CD4-positive, alpha-beta memory T cell (primary cell): Measurements from ENCODE around the gene FAF1. TPM values are rescaled to one million over a fixed set of nuclear protein-coding genes. Genes with fewer than 3 reads are reported as not detected.
A peak's percentile ranks its signal among the peaks of the same experiment; 100 is the strongest.

Experiments used
- CTCF ChIA-PET: fragments of 350-600 bp; sonication (Branson Sonifier 250); formaldehyde crosslinking; loops from one replicate; lab custom pipeline; 2021; ENCODE audit warnings: inconsistent platforms; ENCODE audit not compliant: partially characterized antibody; lab: Charles Lee
- POLR2A ChIA-PET: fragments of 350-600 bp; sonication (Branson Sonifier 250); formaldehyde crosslinking; loops from one replicate; lab custom pipeline; 2021; ENCODE audit not compliant: partially characterized antibody; lab: Charles Lee
- DNase-seq, 5 donors: peaks; one replicate each; pipeline versions ENCODE4 v3.0.0 to v3.0.0-alpha.2; 2020 to 2022; ENCODE audit warnings: mixed read lengths in 1 of 5
- H3K27ac ChIP-seq: one replicate; pipeline ENCODE4 v1.7.0; 2013; ENCODE audit warnings: low read depth, low read length
- H3K27me3 ChIP-seq: 2 replicates; pipeline ENCODE4 v1.7.0; 2013; ENCODE audit warnings: mild to moderate bottlenecking, low read length, moderate library complexity; ENCODE audit not compliant: insufficient read depth
- H3K36me3 ChIP-seq: 2 replicates; pipeline ENCODE4 v1.7.0; 2013; ENCODE audit warnings: mild to moderate bottlenecking, low read length, moderate library complexity; ENCODE audit not compliant: insufficient read depth
- H3K4me1 ChIP-seq: 2 replicates; pipeline ENCODE4 v1.7.0; 2013; ENCODE audit warnings: mild to moderate bottlenecking, low read length, moderate library complexity; ENCODE audit not compliant: insufficient read depth
- H3K4me3 ChIP-seq, 2 donors: one replicate each; pipeline ENCODE4 v1.7.0; 2013; ENCODE audit warnings: low read length in 2 of 2, mild to moderate bottlenecking in 1 of 2
- H3K9me3 ChIP-seq, 2 donors: one replicate each; pipeline ENCODE4 v1.7.0; 2013; ENCODE audit warnings: low read length in 2 of 2, control low read depth in 1 of 2; ENCODE audit not compliant: control insufficient read depth in 1 of 2
- H3K27ac Mint-ChIP-seq, 7 donors: one replicate each; pipeline ENCODE4 v1.8.0; 2020 to 2021; ENCODE audit warnings: mixed read lengths in 7 of 7, mild to moderate bottlenecking in 6 of 7, inconsistent platforms in 3 of 7, moderate library complexity in 3 of 7
- H3K27me3 Mint-ChIP-seq, 2 donors: one replicate each; pipeline ENCODE4 v1.8.0; 2020 to 2021; ENCODE audit warnings: mixed read lengths in 2 of 2
- H3K36me3 Mint-ChIP-seq, 2 donors: one replicate each; pipeline ENCODE4 v1.8.0; 2020 to 2021; ENCODE audit warnings: mixed read lengths in 2 of 2, inconsistent platforms in 1 of 2, mild to moderate bottlenecking in 1 of 2
- H3K4me1 Mint-ChIP-seq, 4 donors: one replicate each; pipeline ENCODE4 v1.8.0; 2020 to 2021; ENCODE audit warnings: mixed read lengths in 4 of 4, mild to moderate bottlenecking in 1 of 4
- H3K4me3 Mint-ChIP-seq, 8 donors: one replicate each; pipeline ENCODE4 v1.8.0; 2020 to 2021; ENCODE audit warnings: mixed read lengths in 8 of 8, mild to moderate bottlenecking in 7 of 8, moderate library complexity in 6 of 8, inconsistent platforms in 3 of 8
- H3K9me3 Mint-ChIP-seq, 8 donors: one replicate each; pipeline ENCODE4 v1.8.0; 2020 to 2021; ENCODE audit warnings: mixed read lengths in 8 of 8, mild to moderate bottlenecking in 5 of 8, inconsistent platforms in 3 of 8, moderate library complexity in 1 of 8
- intact Hi-C: fragments of 100-400 bp; cut with micrococcal nuclease; formaldehyde crosslinking; loops from one replicate; pipeline ENCODE4 v1.15.1; 2023
- polyA plus RNA-seq, 2 donors: library from polyadenylated mRNA; unstranded; fragments of 300-500 nt; fragmentation: Illumina TruSeq; gene quantifications; one replicate each; pipeline ENCODE4 v1.2.3, GENCODE V29; 2021
- total RNA-seq, 2 experiments: library from RNA; stranded (reverse); gene quantifications; one replicate each; pipeline ENCODE4 v1.2.3, GENCODE V29; 2021

Gene FAF1
- total and polyA plus RNA-seq, 4 experiments from 2014 or later = 36.0 to 60.2 (median 53.9) TPM

- no peak overlapping the region for H3K27ac Mint-ChIP-seq
- no peak for DNase-seq
- Histone ChIP-seq H3K9me3 (no peaks in the 10 kb centered on the region), H3K4me1 (no peaks in the 10 kb centered on the region), H3K27me3 (no peaks in the 10 kb centered on the region), H3K36me3 (no peaks in the 10 kb centered on the region), H3K27ac (no peak overlapping the region), H3K4me3 (no peak overlapping the region)
- H3K4me1 Mint-ChIP-seq = no peaks in the 10 kb centered on the region
- intact Hi-C loops = no loop called here
- H3K36me3 Mint-ChIP-seq = peaks cover 7 to 28% of the 10 kb centered on the region in 2 donors
- peaks cover 0 to 8% (median 2%) of the 10 kb centered on the region in 8 donors for H3K9me3 Mint-ChIP-seq
- ChIA-PET CTCF (interaction anchor here (1.3 kb wide), 1 partner anchor 7 kb away, joined by 4 read pairs; no protein-coding TSS in a partner anchor), POLR2A (no interaction called here)
- H3K27me3 Mint-ChIP-seq = no peaks in the 10 kb centered on the region
- no peak overlapping the region for H3K4me3 Mint-ChIP-seq
Measured at GRCh38 chr1:50622259-50622658, 337.8 kb downstream of the FAF1 start.

GRCh38 chr1:50620680-50621329 lies 339.3 kb downstream of the FAF1 start:
- no peak overlapping the region for H3K27ac ChIP-seq
- H3K36me3 ChIP-seq = no peaks in the 10 kb centered on the region
- no peak for DNase-seq
- H3K9me3 ChIP-seq = no peaks in the 10 kb centered on the region
- Mint-ChIP-seq H3K4me1 (peaks cover 0 to 1% (median 0%) of the 10 kb centered on the region in 4 donors), H3K36me3 (peaks cover 10 to 34% of the 10 kb centered on the region in 2 donors), H3K9me3 (peaks cover 0 to 10% (median 2%) of the 10 kb centered on the region in 8 donors), H3K4me3 (no peak overlapping the region), H3K27ac (peak overlapping the region in 1 of 7 donors; percentile 59), H3K27me3 (no peaks in the 10 kb centered on the region)
- H3K4me3 ChIP-seq = no peak overlapping the region
- ChIA-PET CTCF (interaction anchor here (0.6 to 1.5 kb wide), 3 partner anchors 8 to 75 kb away, joined by 3 read pairs; no protein-coding TSS in a partner anchor), POLR2A (no interaction called here)
- H3K27me3 ChIP-seq = no peaks in the 10 kb centered on the region
- intact Hi-C loops = no loop called here
- no peaks in the 10 kb centered on the region for H3K4me1 ChIP-seq

GRCh38 chr1:50615036-50615750 lies 344.9 kb downstream of the FAF1 start:
- intact Hi-C loops = no loop called here
- Histone ChIP-seq H3K9me3 (no peaks in the 10 kb centered on the region), H3K4me1 (peaks cover 7% of the 10 kb centered on the region), H3K27ac (no peak overlapping the region), H3K27me3 (no peaks in the 10 kb centered on the region), H3K36me3 (no peaks in the 10 kb centered on the region), H3K4me3 (no peak overlapping the region)
- Mint-ChIP-seq H3K4me1 (peaks cover 7 to 11% (median 9%) of the 10 kb centered on the region in 4 donors), H3K9me3 (peaks cover 0 to 10% (median under 1%) of the 10 kb centered on the region in 8 donors), H3K27me3 (no peaks in the 10 kb centered on the region), H3K36me3 (peaks cover 8 to 27% of the 10 kb centered on the region in 2 donors), H3K4me3 (no peak overlapping the region), H3K27ac (no peak overlapping the region)
- no peak for DNase-seq
- ChIA-PET POLR2A (no interaction called here), CTCF (interaction anchor here (1.3 kb wide), 1 partner anchor 8 kb away, joined by 4 read pairs; no protein-coding TSS in a partner anchor)

DNA sequence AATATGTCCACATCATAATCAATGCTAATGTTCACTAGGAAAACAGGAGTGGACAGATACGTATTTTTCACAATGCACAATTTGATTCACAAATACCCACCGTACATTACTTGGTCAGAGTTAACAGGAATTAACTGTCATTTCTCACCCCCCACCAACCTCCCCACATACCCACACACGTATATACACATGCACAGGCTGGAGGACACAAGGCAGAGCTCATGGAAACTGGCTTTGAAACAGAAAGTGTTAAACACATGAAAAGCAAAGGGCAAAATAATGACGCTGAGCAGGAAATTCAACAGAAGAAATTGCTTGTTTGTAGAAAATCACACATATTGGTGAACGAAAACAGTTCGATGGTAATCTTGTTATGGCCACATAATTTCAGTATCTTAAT lies 348.4 kb downstream of the FAF1 start:
- no peak for DNase-seq
- Histone ChIP-seq H3K27ac (no peak overlapping the region), H3K4me1 (peaks cover 7% of the 10 kb centered on the region), H3K36me3 (no peaks in the 10 kb centered on the region), H3K4me3 (no peak overlapping the region), H3K9me3 (no peaks in the 10 kb centered on the region), H3K27me3 (no peaks in the 10 kb centered on the region)
- H3K4me3 Mint-ChIP-seq = no peak overlapping the region
- peaks cover 6 to 27% of the 10 kb centered on the region in 2 donors for H3K36me3 Mint-ChIP-seq
- peak overlapping the region in 4 of 7 donors; percentile 18 to 83 (median 41) for H3K27ac Mint-ChIP-seq
- peaks cover 0 to 5% (median 0%) of the 10 kb centered on the region in 8 donors for H3K9me3 Mint-ChIP-seq
- ChIA-PET POLR2A (no interaction called here), CTCF (no interaction called here)
- H3K27me3 Mint-ChIP-seq = no peaks in the 10 kb centered on the region
- H3K4me1 Mint-ChIP-seq = peaks cover 7 to 11% (median 9%) of the 10 kb centered on the region in 4 donors
- intact Hi-C loops = no loop called here

- Mint-ChIP-seq H3K36me3 (peaks cover 4 to 22% of the 10 kb centered on the region in 2 donors), H3K27ac (peak overlapping the region in 1 of 7 donors; percentile 25), H3K9me3 (no peaks in the 10 kb centered on the region), H3K4me1 (peaks cover 5 to 11% (median 8%) of the 10 kb centered on the region in 4 donors), H3K4me3 (no peak overlapping the region), H3K27me3 (no peaks in the 10 kb centered on the region)
- no peak overlapping the region for H3K27ac ChIP-seq
- H3K36me3 ChIP-seq = no peaks in the 10 kb centered on the region
- peaks cover 7% of the 10 kb centered on the region for H3K4me1 ChIP-seq
- CTCF ChIA-PET = no interaction called here
- intact Hi-C loops = no loop called here
- no peak overlapping the region for H3K4me3 ChIP-seq
- DNase-seq = no peak
- H3K9me3 ChIP-seq = no peaks in the 10 kb centered on the region
- POLR2A ChIA-PET = no interaction called here
- H3K27me3 ChIP-seq = no peaks in the 10 kb centered on the region
Measured at GRCh38 chr1:50610563-50610962, 349.5 kb downstream of the FAF1 start.

- CTCF ChIA-PET = no interaction called here
- Histone ChIP-seq H3K27ac (no peak overlapping the region), H3K4me3 (no peak overlapping the region), H3K27me3 (no peaks in the 10 kb centered on the region), H3K4me1 (peaks cover 7% of the 10 kb centered on the region), H3K9me3 (no peaks in the 10 kb centered on the region), H3K36me3 (no peaks in the 10 kb centered on the region)
- Mint-ChIP-seq H3K9me3 (no peaks in the 10 kb centered on the region), H3K4me1 (peaks cover 0 to 11% (median 8%) of the 10 kb centered on the region in 4 donors), H3K36me3 (peaks cover 0 to 16% of the 10 kb centered on the region in 2 donors), H3K27ac (peak overlapping the region in 1 of 7 donors; percentile 18), H3K4me3 (no peak overlapping the region), H3K27me3 (no peaks in the 10 kb centered on the region)
- intact Hi-C loops = no loop called here
- no peak for DNase-seq
- POLR2A ChIA-PET = no interaction called here
Measured at GRCh38 chr1:50609508-50609907, 350.6 kb downstream of the FAF1 start.

DNA sequence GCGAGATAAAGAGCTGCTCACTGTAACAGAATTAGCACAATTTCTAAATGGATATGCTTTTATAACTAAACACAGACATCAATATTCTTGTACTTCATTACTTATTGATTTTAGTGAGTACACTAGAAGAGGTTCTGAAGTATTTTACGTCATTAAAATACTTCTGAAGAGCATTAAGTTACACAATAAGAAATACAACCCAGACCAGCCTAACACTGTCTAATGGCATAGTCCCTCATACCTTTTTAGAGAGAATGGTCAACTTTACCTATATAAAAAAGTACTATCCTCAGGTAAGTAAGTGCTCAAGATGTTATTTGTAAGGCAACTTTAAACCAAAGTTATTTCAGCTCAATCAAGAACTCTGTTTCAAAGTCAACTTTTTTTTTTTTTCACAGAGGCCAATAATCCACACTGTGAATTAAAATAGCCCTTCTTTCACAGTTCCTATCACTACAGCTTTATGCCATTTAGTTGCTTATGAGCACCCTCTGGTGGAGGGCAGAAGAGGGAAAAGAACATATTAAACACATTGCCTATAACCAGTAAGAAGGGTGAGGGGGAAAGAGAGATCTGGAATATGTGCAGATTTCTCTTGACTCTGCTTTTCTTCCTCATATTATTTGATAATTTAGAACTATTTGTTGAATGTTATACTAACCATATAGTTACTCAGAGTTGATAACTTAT lies 354.7 kb downstream of the FAF1 start:
- Mint-ChIP-seq H3K4me3 (no peak overlapping the region), H3K9me3 (no peaks in the 10 kb centered on the region), H3K27me3 (no peaks in the 10 kb centered on the region), H3K4me1 (no peaks in the 10 kb centered on the region), H3K36me3 (peaks cover 0 to 16% of the 10 kb centered on the region in 2 donors), H3K27ac (no peak overlapping the region)
- no peaks in the 10 kb centered on the region for H3K36me3 ChIP-seq
- H3K4me3 ChIP-seq = no peak overlapping the region
- no peaks in the 10 kb centered on the region for H3K27me3 ChIP-seq
- H3K4me1 ChIP-seq = no peaks in the 10 kb centered on the region
- POLR2A ChIA-PET = interaction anchor here (0.5 kb wide), 1 partner anchor 29 kb away, joined by 6 read pairs; no protein-coding TSS in a partner anchor
- no peak for DNase-seq
- no peaks in the 10 kb centered on the region for H3K9me3 ChIP-seq
- CTCF ChIA-PET = no interaction called here
- no peak overlapping the region for H3K27ac ChIP-seq
- intact Hi-C loops = no loop called here
